ACC112 (cell line): Measurements from ENCODE around the gene METTL6.
A peak's percentile ranks its signal among the peaks of the same experiment; 100 is the strongest.
"Not testable (repeated sequence)": the region's sequence is repeated elsewhere in the genome, so short reads cannot be mapped to it uniquely, and the experiment has no call there.

Source experiments
- H2AFZ ChIP-seq: fragments of 200-600 bp; sonication (generic); one replicate; pipeline ENCODE4 v1.6.0; 2017; ENCODE audit warnings: antibody characterized with exemption, low read length; ENCODE audit not compliant: unreplicated experiment
- H3K27ac ChIP-seq: fragments of 200-600 bp; sonication (generic); 2 replicates; pipeline ENCODE4 v1.5.1; 2014; ENCODE audit warnings: low read depth, mild to moderate bottlenecking, antibody characterized with exemption, low read length, moderate library complexity
- H3K27me3 ChIP-seq: fragments of 200-600 bp; sonication (generic); 2 replicates; pipeline ENCODE4 v1.6.1; 2014; ENCODE audit warnings: mild to moderate bottlenecking, antibody characterized with exemption, low read length, moderate library complexity, mixed read lengths; ENCODE audit not compliant: insufficient read depth
- H3K36me3 ChIP-seq: fragments of 200-600 bp; sonication (generic); 2 replicates; pipeline ENCODE4 v1.6.1; 2016; ENCODE audit warnings: mild to moderate bottlenecking, antibody characterized with exemption, low read length, moderate library complexity, mixed read lengths; ENCODE audit not compliant: insufficient read depth
- H3K4me1 ChIP-seq: fragments of 200-600 bp; sonication (generic); one replicate; pipeline ENCODE4 v1.6.1; 2016; ENCODE audit warnings: low read length, mixed read lengths; ENCODE audit not compliant: insufficient read depth, unreplicated experiment, control insufficient read depth
- H3K4me3 ChIP-seq: fragments of 200-600 bp; sonication (generic); 2 replicates; pipeline ENCODE4 v1.5.1; 2014; ENCODE audit warnings: mild to moderate bottlenecking, low read depth, low read length
- H3K79me2 ChIP-seq: fragments of 200-600 bp; sonication (generic); one replicate; pipeline ENCODE4 v1.6.0; 2016; ENCODE audit warnings: low read length; ENCODE audit not compliant: control insufficient read depth, unreplicated experiment, insufficient read depth

Gene METTL6

DNA sequence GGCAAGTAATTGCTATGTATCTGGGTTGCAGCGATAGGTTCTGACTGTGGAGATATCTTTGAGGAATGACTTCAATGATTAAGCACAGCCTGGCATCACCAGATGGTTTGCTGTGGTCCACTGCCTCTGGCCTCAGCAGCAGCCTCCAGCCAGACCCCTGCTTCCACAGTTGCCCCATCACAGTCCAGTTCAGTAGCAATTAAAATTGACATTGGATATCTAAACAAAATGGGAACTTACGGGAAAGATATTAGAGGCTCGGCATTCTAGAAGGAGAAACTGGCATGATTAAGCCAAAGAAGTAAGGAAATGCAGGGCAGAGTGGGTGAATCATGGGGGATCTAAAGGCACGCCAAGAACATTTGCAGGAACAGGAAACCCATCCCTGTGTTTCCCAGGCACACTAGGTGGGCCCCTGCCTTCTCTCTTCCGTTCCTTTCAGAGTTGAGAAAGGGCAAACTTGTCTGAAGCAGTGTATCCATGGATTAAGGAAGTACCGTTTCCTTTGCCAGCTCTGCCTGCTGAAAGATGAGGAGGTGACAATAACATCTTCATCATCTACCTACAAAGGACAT is 58.7 kb downstream of the METTL6 start:
- no peaks in the 10 kb centered on the region for H3K79me2 ChIP-seq
- H3K4me3 ChIP-seq: no peak overlapping the region
- H3K27me3 ChIP-seq: no peaks in the 10 kb centered on the region
- H3K36me3 ChIP-seq: no peaks in the 10 kb centered on the region
- H3K27ac ChIP-seq: no peak overlapping the region
- H3K4me1 ChIP-seq: peaks cover 14% of the 10 kb centered on the region
- H2AFZ ChIP-seq: no peak overlapping the region

DNA sequence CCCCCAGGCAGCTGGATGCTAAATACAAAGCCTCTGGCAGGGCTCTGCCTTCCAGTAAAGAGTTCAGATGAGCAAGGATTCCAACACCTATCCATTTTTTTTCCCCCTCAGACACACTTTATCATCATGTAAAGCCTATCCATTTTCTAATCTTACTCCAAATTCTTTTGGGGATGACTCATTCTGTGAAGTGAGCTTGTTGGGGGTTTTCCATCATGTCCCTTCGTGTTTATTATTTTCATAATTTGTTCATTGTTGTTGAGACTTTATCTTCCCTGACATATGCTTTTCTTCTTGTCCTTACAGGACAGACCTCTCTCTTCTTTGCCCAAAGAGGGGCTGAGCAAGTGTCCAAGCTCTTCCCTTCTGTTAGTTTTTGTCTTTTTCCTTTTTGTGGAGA is 60.3 kb downstream of the METTL6 start:
- H3K27me3 ChIP-seq: no peaks in the 10 kb centered on the region
- no peaks in the 10 kb centered on the region for H3K79me2 ChIP-seq
- no peak overlapping the region for H3K4me3 ChIP-seq
- H3K36me3 ChIP-seq: no peaks in the 10 kb centered on the region
- peaks cover 14% of the 10 kb centered on the region for H3K4me1 ChIP-seq
- peak overlapping the region; percentile 13 for H2AFZ ChIP-seq
- no peak overlapping the region for H3K27ac ChIP-seq

- H3K36me3 ChIP-seq, H3K79me2 ChIP-seq, H2AFZ ChIP-seq, H3K27me3 ChIP-seq, H3K4me3 ChIP-seq, H3K27ac ChIP-seq: not testable (repeated sequence)
- peaks cover 33% of the 10 kb centered on the region for H3K4me1 ChIP-seq
These were observed 63.3 kb downstream of the METTL6 start for GRCh38 chr3:15364078-15364477.

DNA sequence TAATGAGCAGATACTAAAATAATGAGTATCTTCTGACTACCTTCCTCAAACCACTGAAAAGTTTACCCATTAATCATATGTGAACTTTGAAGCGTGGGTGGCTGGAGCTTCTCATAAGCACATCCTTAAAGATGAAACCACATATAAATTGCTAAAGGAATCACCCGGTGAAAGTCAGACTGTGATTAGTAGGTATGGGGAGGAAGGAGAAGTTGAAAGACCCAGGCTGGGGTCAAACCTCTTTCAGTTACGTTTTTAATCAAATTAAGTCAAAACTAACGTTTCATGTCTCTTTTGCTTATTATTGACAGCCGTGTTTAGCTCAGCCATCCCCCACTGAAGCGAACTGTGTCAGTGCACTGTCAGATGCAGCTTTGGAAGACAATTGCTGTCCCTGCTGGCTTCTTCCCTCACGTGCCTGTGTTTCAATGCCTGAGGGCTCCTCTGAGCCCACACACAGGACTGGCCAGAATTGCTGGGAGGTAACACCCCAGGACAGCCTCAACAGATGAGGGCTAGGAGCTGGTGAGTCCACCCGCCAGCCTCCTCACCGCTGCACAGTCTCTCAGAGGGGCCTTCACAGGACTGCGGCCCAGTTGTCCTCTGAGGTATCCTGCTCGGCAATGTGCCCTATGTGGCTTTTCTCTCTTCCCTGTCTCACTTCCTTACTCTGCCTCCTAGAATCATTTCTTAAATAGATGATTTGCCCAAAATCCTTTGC is 65.7 kb downstream of the METTL6 start:
- H3K27ac ChIP-seq: peak overlapping the region; percentile 58
- H3K36me3 ChIP-seq: no peaks in the 10 kb centered on the region
- H3K4me1 ChIP-seq: peaks cover 24% of the 10 kb centered on the region
- peak overlapping the region; percentile 73 for H2AFZ ChIP-seq
- no peaks in the 10 kb centered on the region for H3K79me2 ChIP-seq
- H3K4me3 ChIP-seq: peak overlapping the region; percentile 8; the same call in 1 of the 2 replicates
- no peaks in the 10 kb centered on the region for H3K27me3 ChIP-seq

DNA sequence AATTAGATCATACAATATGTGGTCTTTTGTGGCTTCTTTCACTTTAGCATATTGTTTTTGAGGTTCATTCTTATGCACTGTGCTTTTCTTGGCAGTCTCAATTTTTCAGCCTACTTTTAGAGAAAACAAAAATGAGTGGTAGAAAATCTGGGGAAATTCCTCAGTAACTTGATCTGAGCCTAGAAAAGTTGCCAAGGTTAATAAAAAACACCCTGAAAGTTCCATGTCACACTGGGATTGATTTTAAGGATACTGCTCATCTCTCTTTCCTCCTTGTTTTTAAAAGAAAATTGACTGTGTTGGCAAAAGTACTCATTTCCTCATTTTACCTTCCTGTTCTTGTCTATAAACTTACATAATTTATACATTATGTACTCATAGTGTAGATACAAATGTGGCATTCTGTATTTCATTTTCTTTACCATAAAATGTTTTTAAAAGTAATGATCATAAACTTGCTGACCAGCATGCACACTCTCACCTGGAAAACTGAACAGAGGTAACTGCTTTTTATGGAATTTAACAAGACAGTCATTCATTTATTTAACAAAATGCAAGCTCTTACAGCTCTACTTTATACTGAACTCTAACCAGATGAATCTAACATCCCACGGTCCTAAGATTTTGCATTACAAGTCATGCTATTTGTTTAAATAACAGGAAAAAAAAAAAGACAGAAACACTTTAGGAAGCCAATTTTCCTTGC is 66.4 kb downstream of the METTL6 start:
- Histone ChIP-seq H3K79me2 (no peaks in the 10 kb centered on the region), H3K4me1 (peaks cover 19% of the 10 kb centered on the region), H3K36me3 (no peaks in the 10 kb centered on the region), H3K4me3 (peak overlapping the region; percentile 8; the same call in 1 of the 2 replicates), H2AFZ (peak overlapping the region; percentile 73), H3K27me3 (no peaks in the 10 kb centered on the region), H3K27ac (peak overlapping the region; percentile 58)
